Measurements from ENCODE around the gene ZNF277. TPM values are rescaled to one million over a fixed set of nuclear protein-coding genes. Genes with fewer than 3 reads are reported as not detected.

The ZNF277 gene
- total RNA-seq, 1 donor from 2014 or later = 25.9 TPM

- Mint-ChIP-seq H3K4me3 (ENCODE audit: low read depth) (no peak overlapping the region), H3K27me3 (no peaks in the 10 kb centered on the region), H3K27ac (no peak overlapping the region), H3K9me3 (ENCODE audit: low read depth) (peaks cover 6% of the 10 kb centered on the region), H3K36me3 (ENCODE audit: insufficient read depth) (peaks cover 3% of the 10 kb centered on the region), H3K4me1 (ENCODE audit: low read depth) (peaks cover 2% of the 10 kb centered on the region)
- TF ChIP-seq CTCF (IDR thresholded peaks at IDR 0.05; ENCODE audit: unreplicated experiment) = no peak
- no peak for DNase-seq (ENCODE audit: low spot score, unreplicated experiment)
Measured at GRCh38 chr7:112279042-112279441, 72.5 kb downstream of the ZNF277 start.

- H3K27me3 Mint-ChIP-seq = no peaks in the 10 kb centered on the region
- H3K36me3 Mint-ChIP-seq (ENCODE audit: insufficient read depth) = peaks cover 3% of the 10 kb centered on the region
- peaks cover 2% of the 10 kb centered on the region for H3K4me1 Mint-ChIP-seq (ENCODE audit: low read depth)
- no peak overlapping the region for H3K4me3 Mint-ChIP-seq (ENCODE audit: low read depth)
- no peak overlapping the region for H3K27ac Mint-ChIP-seq
- H3K9me3 Mint-ChIP-seq (ENCODE audit: low read depth) = peaks cover 6% of the 10 kb centered on the region
- no peak for DNase-seq (ENCODE audit: low spot score, unreplicated experiment)
- TF ChIP-seq CTCF (IDR thresholded peaks at IDR 0.05; ENCODE audit: unreplicated experiment) = no peak
Measured at GRCh38 chr7:112280267-112280666, 73.8 kb downstream of the ZNF277 start.

GRCh38 chr7:112282476-112283188, 76.1 kb downstream of the ZNF277 start:
- Mint-ChIP-seq H3K36me3 (ENCODE audit: insufficient read depth) (peaks cover 5% of the 10 kb centered on the region), H3K9me3 (ENCODE audit: low read depth) (peaks cover 6% of the 10 kb centered on the region), H3K27ac (no peak overlapping the region), H3K4me3 (ENCODE audit: low read depth) (no peak overlapping the region), H3K4me1 (ENCODE audit: low read depth) (peaks cover 2% of the 10 kb centered on the region), H3K27me3 (no peaks in the 10 kb centered on the region)
- no peak for TF ChIP-seq CTCF (IDR thresholded peaks at IDR 0.05; ENCODE audit: unreplicated experiment)
- DNase-seq (ENCODE audit: low spot score, unreplicated experiment) = no peak

- H3K9me3 Mint-ChIP-seq (ENCODE audit: low read depth) = peaks cover 6% of the 10 kb centered on the region
- no peaks in the 10 kb centered on the region for H3K27me3 Mint-ChIP-seq
- no peak for TF ChIP-seq CTCF (IDR thresholded peaks at IDR 0.05; ENCODE audit: unreplicated experiment)
- no peak for DNase-seq (ENCODE audit: low spot score, unreplicated experiment)
- peaks cover 6% of the 10 kb centered on the region for H3K36me3 Mint-ChIP-seq (ENCODE audit: insufficient read depth)
- H3K4me1 Mint-ChIP-seq (ENCODE audit: low read depth) = peaks cover 2% of the 10 kb centered on the region
- H3K27ac Mint-ChIP-seq = no peak overlapping the region
- H3K4me3 Mint-ChIP-seq (ENCODE audit: low read depth) = no peak overlapping the region
Measured at GRCh38 chr7:112283382-112283910, 77.0 kb downstream of the ZNF277 start.

GRCh38 chr7:112286250-112287086, 80.0 kb downstream of the ZNF277 start:
- no peak overlapping the region for H3K27ac Mint-ChIP-seq
- peaks cover 6% of the 10 kb centered on the region for H3K36me3 Mint-ChIP-seq (ENCODE audit: insufficient read depth)
- DNase-seq (ENCODE audit: low spot score, unreplicated experiment) = no peak
- no peaks in the 10 kb centered on the region for H3K4me1 Mint-ChIP-seq (ENCODE audit: low read depth)
- no peaks in the 10 kb centered on the region for H3K27me3 Mint-ChIP-seq
- no peaks in the 10 kb centered on the region for H3K9me3 Mint-ChIP-seq (ENCODE audit: low read depth)
- no peak overlapping the region for H3K4me3 Mint-ChIP-seq (ENCODE audit: low read depth)
- TF ChIP-seq CTCF (IDR thresholded peaks at IDR 0.05; ENCODE audit: unreplicated experiment) = no peak

Measured in progenitor cell of endocrine pancreas (in vitro differentiated cells).